NCI-H2107 (cell line): ENCODE data around the gene MLLT11.
A peak's percentile ranks its signal among the peaks of the same experiment; 100 is the strongest.

Experiments
- DNase-seq: peaks from one replicate; lab custom pipeline; 2025; lab: John Stamatoyannopoulos, UW

MLLT11 gene, protein sequence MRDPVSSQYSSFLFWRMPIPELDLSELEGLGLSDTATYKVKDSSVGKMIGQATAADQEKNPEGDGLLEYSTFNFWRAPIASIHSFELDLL

GRCh38 chr1:151060007-151060656 lies at the start of gene MLLT11:
MLLT11 (plus strand) TSS chr1:151060397; CDS start chr1:151067225, 6,828 bp downstream.
- DNase-seq = no peak

DNA sequence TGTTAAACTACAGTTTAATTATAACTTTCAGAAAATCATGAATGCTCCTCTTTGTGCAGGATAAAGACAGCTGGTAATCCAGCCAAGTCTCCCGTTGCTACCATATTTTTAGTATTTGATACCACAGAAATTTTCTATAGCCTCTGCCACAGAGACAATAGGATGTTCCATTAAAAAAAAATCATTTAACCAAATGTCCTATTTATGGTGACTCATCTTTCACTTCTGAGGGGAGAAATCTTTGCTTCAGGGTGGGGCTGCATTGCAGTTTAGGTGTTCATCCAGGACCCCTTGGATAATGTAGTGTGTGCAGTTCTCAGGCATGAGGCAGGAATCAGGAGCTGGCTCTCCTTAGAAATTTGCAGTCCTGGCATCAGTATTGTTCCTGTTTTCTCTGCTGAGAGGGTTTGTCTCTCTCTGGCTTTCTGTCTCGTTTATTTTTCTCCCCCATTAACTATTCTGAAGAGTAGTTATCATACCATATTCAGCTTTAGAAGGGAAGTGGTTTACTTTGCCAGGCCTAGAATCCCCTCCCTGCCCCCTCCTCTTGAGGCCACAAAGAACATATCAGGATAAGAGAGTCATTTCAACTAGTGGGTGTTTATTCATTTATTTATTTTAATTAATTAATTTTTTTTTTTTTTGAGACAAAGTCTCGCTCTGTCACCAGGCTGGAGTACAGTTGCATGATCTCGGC lies 48.9 kb upstream of the MLLT11 start:
- no peak for DNase-seq

DNA sequence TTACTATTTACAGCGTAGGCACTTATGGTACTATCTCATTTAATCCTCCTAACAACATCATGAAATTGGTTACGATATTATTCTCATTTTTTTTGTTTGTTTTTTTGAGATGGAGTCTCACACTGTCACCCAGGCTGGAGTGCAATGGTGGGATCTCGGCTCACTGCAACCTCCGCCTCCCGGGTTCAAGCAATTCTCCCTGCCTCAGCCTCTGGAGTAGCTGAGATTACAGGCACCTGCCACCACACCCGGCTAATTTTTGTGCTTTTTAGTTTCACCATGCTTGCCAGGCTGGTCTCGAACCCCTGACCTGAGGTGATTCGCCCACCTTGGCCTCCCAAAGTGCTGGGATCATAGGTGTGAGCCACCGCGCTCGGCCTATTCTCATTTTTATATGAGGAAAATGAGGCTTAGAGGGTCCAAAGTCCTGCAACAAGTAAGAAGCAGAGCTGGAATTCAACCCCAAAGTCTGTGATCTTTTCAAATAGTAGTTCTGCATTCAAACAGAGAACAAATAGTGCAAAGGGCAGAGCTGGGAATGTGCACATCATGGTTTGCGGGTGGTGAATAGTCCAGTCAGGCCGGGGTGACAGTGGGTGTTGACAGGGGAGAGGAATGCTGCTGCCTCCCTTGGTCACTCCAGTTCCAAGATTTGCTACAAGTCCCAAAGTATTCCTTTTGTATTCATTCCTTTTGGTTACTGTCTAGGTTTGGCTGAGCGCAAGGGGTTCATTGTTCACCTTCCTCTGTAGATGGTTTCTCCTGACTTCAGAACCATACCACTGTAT lies 47.3 kb upstream of the MLLT11 start:
- no peak for DNase-seq

DNA sequence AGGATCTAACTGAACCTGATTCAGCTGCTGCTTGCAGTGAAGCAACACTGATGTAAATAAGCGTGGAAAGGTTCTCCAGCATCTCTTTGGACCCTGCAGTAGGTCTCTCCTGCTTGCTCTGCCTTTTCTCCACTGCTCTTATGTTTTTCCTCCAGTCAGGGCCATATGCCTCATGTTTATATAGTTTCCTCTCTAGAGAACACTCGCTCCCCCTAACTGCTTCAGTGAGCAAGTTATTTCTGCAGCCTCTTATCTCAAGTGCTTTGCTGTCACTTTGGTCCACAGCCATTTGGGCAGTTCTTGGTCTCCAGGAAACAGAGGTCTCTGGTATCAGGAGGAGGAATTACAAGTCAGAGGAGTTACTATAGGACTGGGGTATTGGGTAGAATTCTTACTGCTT lies 46.7 kb upstream of the MLLT11 start:
- DNase-seq = peak; percentile 16

GRCh38 chr1:151024540-151025146 lies 35.6 kb upstream of the MLLT11 start:
- DNase-seq = peak; percentile 22

- DNase-seq = no peak
Measured at GRCh38 chr1:151026460-151026859, 33.7 kb upstream of the MLLT11 start.

DNA sequence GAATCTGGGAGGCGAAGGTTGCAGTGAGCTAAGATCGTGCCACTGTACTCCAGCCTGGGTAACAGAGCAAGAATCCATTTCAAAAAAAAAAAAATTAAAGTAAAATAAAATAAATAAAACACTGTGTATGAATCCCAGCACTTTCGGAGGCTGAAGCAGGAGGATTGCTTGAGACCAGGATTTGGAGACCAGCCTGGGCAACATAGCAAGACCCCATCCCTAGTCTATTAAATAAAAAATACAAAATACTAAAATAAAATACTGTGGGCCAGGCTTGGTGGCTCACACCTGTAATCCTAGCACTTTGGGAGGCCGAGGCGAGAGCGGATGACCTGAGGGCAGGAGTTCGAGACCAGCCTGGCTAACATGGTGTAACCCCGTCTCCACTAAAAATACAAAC lies 28.0 kb upstream of the MLLT11 start:
- no peak for DNase-seq

- DNase-seq = no peak
Measured at GRCh38 chr1:151035167-151035566, 25.0 kb upstream of the MLLT11 start.

GRCh38 chr1:151036356-151036755 lies 23.8 kb upstream of the MLLT11 start, which contains the start of gene BNIPL:
BNIPL (plus strand) TSS chr1:151036586; CDS start chr1:151036726, 140 bp downstream.
- no peak for DNase-seq

GRCh38 chr1:151037032-151037431 lies 23.2 kb upstream of the MLLT11 start:
- DNase-seq = no peak

DNA sequence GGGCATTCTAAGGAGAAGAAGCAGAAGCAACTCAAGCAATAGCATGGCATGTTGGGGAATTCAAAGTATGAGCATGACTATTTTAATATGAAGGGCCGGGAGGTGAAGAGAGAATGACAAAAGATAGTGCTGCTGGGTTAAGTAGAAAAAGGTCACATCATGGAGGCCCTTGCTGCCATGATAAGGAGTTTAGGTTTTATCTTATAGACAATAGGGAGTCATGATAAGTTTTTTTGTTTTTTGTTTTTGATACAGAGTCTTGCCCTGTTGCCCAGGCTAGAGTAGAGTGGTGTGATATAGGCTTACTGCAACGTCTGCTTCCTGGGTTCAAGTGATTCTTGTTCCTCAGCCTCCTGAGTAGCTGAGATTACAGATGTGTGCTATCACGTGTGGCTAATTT lies 20.7 kb upstream of the MLLT11 start:
- no peak for DNase-seq

- no peak for DNase-seq
Measured at GRCh38 chr1:151043163-151043562, 17.0 kb upstream of the MLLT11 start.

DNA sequence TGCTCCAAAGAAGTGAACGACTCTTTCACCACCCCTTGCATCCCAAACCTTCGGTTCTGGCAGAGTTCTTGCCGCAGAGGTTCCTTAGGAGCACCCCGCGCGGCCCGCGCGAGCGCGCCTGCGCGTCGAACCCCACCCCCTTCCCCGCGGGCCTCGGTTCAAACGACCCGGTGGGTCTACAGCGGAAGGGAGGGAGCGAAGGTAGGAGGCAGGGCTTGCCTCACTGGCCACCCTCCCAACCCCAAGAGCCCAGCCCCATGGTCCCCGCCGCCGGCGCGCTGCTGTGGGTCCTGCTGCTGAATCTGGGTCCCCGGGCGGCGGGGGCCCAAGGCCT lies 12.6 kb upstream of the MLLT11 start, which contains the start of gene C1orf56:
Gene C1orf56, plus strand, starts transcription at position 161 of the 334 bp plus-strand sequence. Its CDS starts 97 bp downstream, at position 258.
- DNase-seq = no peak

DNA sequence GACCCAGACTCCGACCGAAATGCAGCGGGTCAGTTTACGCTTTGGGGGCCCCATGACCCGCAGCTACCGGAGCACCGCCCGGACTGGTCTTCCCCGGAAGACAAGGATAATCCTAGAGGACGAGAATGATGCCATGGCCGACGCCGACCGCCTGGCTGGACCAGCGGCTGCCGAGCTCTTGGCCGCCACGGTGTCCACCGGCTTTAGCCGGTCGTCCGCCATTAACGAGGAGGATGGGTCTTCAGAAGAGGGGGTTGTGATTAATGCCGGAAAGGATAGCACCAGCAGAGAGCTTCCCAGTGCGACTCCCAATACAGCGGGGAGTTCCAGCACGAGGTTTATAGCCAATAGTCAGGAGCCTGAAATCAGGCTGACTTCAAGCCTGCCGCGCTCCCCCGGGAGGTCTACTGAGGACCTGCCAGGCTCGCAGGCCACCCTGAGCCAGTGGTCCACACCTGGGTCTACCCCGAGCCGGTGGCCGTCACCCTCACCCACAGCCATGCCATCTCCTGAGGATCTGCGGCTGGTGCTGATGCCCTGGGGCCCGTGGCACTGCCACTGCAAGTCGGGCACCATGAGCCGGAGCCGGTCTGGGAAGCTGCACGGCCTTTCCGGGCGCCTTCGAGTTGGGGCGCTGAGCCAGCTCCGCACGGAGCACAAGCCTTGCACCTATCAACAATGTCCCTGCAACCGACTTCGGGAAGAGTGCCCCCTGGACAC lies 12.1 kb upstream of the MLLT11 start:
- peak; percentile 51 for DNase-seq

GRCh38 chr1:151048645-151049032 lies 11.6 kb upstream of the MLLT11 start:
- no peak for DNase-seq

DNA sequence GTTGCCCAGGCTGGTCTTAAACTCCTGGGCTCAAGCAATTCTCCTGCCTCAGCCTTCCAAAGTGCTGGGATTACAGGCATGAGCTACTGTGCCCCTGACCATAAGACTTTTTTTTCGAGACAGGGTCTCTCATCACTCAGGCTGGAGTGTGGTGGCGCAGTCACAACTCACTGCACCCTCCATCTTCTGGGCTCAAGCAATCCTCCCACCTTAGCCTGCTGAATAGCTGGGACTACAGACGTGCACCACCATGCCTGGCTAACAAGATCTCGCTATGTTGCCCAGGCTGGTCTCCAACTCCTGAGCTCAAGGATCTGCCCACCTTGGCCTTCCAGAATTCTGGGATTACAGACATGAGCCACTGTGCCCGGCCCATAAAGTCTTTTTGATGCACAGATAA lies 10.7 kb upstream of the MLLT11 start:
- DNase-seq = no peak

GRCh38 chr1:151050051-151050688 lies 10.0 kb upstream of the MLLT11 start:
- no peak for DNase-seq

GRCh38 chr1:151051356-151052009 lies 8.7 kb upstream of the MLLT11 start:
- no peak for DNase-seq

GRCh38 chr1:151054971-151055547 lies 5.1 kb upstream of the MLLT11 start:
- DNase-seq = no peak

GRCh38 chr1:151055581-151055980 lies 4.6 kb upstream of the MLLT11 start:
- no peak for DNase-seq
